ENCODE results near the gene CBFA2T3. TPM values are rescaled to one million over a fixed set of nuclear protein-coding genes. Genes with fewer than 3 reads are reported as not detected.

Gene CBFA2T3
- polyA plus RNA-seq, 1 experiment: not detected

DNA sequence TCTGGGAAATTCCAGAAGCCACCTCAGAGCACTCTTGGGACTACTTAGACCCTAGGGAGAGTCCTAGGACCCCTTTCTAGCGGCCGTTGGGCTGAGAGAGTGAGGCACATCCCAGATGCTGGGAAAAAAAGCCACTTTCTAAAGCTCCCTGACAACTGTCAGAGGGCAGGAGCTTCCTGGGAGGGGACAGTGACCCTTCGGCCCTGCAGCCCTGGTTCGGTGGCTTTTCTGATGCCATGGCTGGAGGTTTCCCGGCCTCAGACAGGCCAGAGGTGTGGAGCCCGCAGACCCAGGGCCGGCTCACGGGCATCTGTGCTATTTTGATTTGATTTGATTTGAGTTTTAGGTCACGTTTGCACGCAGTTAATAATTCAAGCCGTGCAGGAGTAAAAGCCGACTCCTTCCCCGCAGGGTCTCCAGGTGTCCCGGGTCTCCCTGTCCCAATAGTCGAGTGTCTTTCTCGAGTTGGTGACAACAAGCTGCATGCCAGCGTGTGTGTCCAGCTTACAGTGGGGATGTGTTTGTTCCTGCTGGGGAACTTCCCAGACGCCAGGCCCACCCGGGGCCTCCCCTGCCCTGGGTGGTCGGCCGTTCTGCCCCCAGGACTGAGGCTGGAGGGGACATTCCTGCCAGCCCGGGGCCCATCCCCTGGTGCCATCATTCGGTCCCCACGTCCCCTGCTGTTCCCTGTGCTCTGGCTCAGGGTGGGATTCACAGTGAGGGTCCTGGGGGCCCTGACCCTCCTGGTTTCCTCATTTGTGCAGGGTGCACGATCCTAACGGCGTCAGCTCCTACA, 1.0 kb upstream of the CBFA2T3 start:
- H3K4me3 ChIP-seq (ENCODE audit: low read depth, low read length): no peak overlapping the region
- peaks cover 2% of the 10 kb centered on the region; the same call in 1 of the 2 replicates for H3K27me3 ChIP-seq (ENCODE audit: control insufficient read depth, insufficient read depth, low read length)
- CTCF ChIA-PET: no interaction called here
- TF ChIP-seq, protein P1, sequence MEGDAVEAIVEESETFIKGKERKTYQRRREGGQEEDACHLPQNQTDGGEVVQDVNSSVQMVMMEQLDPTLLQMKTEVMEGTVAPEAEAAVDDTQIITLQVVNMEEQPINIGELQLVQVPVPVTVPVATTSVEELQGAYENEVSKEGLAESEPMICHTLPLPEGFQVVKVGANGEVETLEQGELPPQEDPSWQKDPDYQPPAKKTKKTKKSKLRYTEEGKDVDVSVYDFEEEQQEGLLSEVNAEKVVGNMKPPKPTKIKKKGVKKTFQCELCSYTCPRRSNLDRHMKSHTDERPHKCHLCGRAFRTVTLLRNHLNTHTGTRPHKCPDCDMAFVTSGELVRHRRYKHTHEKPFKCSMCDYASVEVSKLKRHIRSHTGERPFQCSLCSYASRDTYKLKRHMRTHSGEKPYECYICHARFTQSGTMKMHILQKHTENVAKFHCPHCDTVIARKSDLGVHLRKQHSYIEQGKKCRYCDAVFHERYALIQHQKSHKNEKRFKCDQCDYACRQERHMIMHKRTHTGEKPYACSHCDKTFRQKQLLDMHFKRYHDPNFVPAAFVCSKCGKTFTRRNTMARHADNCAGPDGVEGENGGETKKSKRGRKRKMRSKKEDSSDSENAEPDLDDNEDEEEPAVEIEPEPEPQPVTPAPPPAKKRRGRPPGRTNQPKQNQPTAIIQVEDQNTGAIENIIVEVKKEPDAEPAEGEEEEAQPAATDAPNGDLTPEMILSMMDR (IDR thresholded peaks at IDR 0.05; ENCODE audit: insufficient read depth, low read depth, low read length): no peak
- no peak for DNase-seq (ENCODE audit: low read depth)
- H3K36me3 ChIP-seq (ENCODE audit: control insufficient read depth, insufficient read depth, low read length): no peaks in the 10 kb centered on the region
- POLR2A ChIA-PET: no interaction called here

DNA sequence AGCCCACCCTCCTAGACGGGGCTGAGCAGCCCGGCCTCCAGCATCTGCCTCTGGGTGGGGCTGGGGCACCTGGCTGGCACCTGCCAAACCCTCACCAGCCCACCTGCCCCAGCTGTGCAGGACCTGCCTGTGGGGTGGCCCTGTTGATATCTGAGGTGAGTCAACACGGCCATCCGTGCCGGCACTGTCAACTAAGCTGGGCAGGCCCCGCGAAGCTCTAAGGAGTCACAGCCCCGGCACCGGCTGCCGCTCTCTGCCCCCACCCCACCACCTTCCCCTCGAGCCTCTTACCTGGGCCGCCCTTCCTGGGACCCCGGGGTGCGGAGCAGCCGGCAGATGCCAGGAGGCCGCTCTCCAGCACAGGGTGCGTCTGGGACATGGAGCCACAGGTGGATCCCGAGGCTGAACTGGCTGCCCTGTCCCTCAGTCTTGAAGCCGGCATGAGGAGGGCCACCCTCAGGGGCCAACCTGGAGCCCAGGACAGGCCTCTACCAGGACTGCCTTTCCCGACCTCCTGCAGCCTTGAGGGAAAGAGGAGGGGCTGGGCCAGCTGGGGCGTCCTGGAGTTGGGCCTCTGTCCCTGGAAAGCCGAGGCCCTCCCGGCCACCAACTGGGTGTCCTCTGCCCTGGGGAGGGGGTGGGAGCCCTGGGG, 515 bp downstream of the CBFA2T3 start:
- Histone ChIP-seq H3K36me3 (ENCODE audit: control insufficient read depth, insufficient read depth, low read length) (no peaks in the 10 kb centered on the region), H3K27me3 (ENCODE audit: control insufficient read depth, insufficient read depth, low read length) (peaks cover 2% of the 10 kb centered on the region; the same call in 1 of the 2 replicates), H3K4me3 (ENCODE audit: low read depth, low read length) (no peak overlapping the region)
- TF ChIP-seq, protein P1 (IDR thresholded peaks at IDR 0.05; ENCODE audit: insufficient read depth, low read depth, low read length): no peak
- no peak for DNase-seq (ENCODE audit: low read depth)
- CTCF ChIA-PET: no interaction called here
- POLR2A ChIA-PET: no interaction called here

DNA sequence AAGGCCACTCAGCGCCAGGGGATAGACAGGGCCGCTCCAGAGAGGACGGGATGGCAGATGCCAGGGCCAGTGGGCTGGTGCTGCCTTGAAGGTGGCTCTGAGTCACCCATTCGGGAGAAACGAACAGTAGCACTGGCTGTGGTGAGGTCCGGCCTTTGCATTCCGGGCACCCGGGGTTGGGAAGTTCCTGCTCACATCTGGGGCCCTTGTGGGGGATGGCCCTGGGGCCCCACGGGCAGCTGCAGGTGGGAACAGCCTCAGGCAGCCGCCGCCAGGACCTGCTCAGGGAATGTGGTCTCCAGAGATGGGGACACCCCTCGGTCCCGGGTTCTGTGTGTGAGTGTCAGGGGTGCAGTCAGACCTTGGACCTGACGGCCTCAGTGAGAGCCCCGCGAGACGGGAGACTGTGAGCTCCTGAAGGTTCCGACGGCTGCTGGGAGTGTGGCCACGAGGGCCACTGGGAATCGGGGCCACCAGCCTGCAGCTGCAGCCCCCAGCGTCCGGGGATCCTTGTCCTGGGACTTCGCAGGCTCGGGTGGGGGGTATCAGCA, 1.4 kb downstream of the CBFA2T3 start:
- CTCF ChIA-PET: no interaction called here
- no peak for DNase-seq (ENCODE audit: low read depth)
- Histone ChIP-seq H3K27me3 (ENCODE audit: control insufficient read depth, insufficient read depth, low read length) (peaks cover 2% of the 10 kb centered on the region; the same call in 1 of the 2 replicates), H3K36me3 (ENCODE audit: control insufficient read depth, insufficient read depth, low read length) (no peaks in the 10 kb centered on the region), H3K4me3 (ENCODE audit: low read depth, low read length) (no peak overlapping the region)
- POLR2A ChIA-PET: no interaction called here
- TF ChIP-seq, protein P1 (IDR thresholded peaks at IDR 0.05; ENCODE audit: insufficient read depth, low read depth, low read length): no peak

DNA sequence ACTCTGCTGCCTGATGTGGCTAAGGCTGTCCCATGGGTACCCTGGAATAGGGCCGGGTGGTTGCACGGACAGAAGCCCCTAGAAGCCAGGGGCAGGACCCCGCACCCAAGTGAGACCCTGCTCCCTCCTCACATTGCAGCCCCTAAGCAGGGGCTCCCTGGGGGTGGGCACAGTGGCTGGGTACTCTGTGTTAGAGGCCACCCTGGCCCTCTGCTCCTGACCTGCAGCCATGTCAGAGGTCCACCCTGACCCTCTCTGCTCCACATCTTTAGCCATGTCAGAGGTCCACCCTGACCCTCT, 2.1 kb downstream of the CBFA2T3 start:
- Histone ChIP-seq H3K27me3 (ENCODE audit: control insufficient read depth, insufficient read depth, low read length) (peaks cover 2% of the 10 kb centered on the region; the same call in 1 of the 2 replicates), H3K36me3 (ENCODE audit: control insufficient read depth, insufficient read depth, low read length) (no peaks in the 10 kb centered on the region), H3K4me3 (ENCODE audit: low read depth, low read length) (no peak overlapping the region)
- CTCF ChIA-PET: no interaction called here
- TF ChIP-seq, protein P1 (IDR thresholded peaks at IDR 0.05; ENCODE audit: insufficient read depth, low read depth, low read length): no peak
- DNase-seq (ENCODE audit: low read depth): no peak
- POLR2A ChIA-PET: no interaction called here

DNA sequence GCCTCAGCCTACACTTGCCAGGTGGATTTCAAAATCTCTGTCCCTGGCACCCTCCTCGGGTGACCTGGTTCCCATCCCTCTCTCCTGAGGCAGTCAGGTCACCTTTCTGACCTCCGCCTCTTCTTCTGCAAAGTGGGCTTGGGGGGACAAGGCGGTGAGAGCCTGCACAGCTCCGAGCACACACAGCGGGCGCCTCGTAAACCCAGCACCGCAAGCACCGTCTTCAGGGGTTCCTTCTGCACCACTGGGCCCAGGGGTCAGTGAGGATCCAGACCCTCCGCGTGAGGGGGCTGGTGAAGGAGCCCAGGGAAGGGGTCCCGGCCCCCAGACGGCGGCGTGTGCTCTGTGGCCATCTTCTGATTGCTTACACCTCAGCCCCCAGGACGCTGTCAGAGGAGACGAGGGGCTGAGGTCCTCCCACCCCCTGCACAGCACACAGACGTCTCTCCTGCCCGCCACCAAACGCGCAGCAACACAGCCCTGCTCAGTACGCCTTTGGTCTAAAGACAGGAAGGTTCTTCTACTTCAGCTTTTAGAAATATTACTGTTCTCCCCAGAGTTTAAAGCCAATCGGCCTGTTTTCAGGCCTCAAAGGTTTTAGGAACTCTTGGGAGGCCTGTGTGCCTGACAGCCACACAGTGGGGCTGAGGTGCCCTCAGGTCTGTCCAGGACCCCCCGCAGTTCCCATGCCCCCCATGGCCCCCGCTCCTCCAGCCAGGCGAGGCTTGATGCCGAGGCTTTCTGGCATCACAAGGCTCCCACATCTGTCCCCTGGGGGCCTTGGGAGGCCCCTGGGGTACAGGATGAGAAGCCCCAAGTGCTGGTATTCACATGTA, 2.7 kb downstream of the CBFA2T3 start:
- POLR2A ChIA-PET: no interaction called here
- no peaks in the 10 kb centered on the region for H3K36me3 ChIP-seq (ENCODE audit: control insufficient read depth, insufficient read depth, low read length)
- no peak for DNase-seq (ENCODE audit: low read depth)
- no peak overlapping the region for H3K4me3 ChIP-seq (ENCODE audit: low read depth, low read length)
- H3K27me3 ChIP-seq (ENCODE audit: control insufficient read depth, insufficient read depth, low read length): peaks cover 2% of the 10 kb centered on the region; the same call in 1 of the 2 replicates
- TF ChIP-seq, protein P1 (IDR thresholded peaks at IDR 0.05; ENCODE audit: insufficient read depth, low read depth, low read length): no peak
- CTCF ChIA-PET: no interaction called here

Data from BJ (cell line).